ENCODE data around the gene SMYD2. TPM values are rescaled to one million over a fixed set of nuclear protein-coding genes. Genes with fewer than 3 reads are reported as not detected.

The SMYD2 gene
- total RNA-seq, 1 donor from 2014 or later = 41.6 TPM

GRCh38 chr1:214317300-214317699 is 36.3 kb downstream of the SMYD2 start:
- Histone ChIP-seq H3K27ac (no peak overlapping the region), H3K27me3 (ENCODE audit: low read depth) (no peaks in the 10 kb centered on the region), H3K9me3 (no peaks in the 10 kb centered on the region), H3K36me3 (peaks cover 23% of the 10 kb centered on the region), H3K4me3 (no peak overlapping the region), H3K4me1 (no peaks in the 10 kb centered on the region)
- TF ChIP-seq CTCF (IDR thresholded peaks at IDR 0.05) = no peak
- DNase-seq = no peak
- ATAC-seq = no peak
- intact Hi-C loops (cut with DNase I) = no loop called here

- peaks cover 23% of the 10 kb centered on the region for H3K36me3 ChIP-seq
- DNase-seq = no peak
- no peak overlapping the region for H3K4me3 ChIP-seq
- no peaks in the 10 kb centered on the region for H3K27me3 ChIP-seq (ENCODE audit: low read depth)
- TF ChIP-seq CTCF (IDR thresholded peaks at IDR 0.05) = no peak
- no peaks in the 10 kb centered on the region for H3K9me3 ChIP-seq
- intact Hi-C loops (cut with DNase I) = no loop called here
- H3K4me1 ChIP-seq = no peaks in the 10 kb centered on the region
- H3K27ac ChIP-seq = no peak overlapping the region
- no peak for ATAC-seq
These were observed 36.8 kb downstream of the SMYD2 start for GRCh38 chr1:214317734-214318133.

DNA sequence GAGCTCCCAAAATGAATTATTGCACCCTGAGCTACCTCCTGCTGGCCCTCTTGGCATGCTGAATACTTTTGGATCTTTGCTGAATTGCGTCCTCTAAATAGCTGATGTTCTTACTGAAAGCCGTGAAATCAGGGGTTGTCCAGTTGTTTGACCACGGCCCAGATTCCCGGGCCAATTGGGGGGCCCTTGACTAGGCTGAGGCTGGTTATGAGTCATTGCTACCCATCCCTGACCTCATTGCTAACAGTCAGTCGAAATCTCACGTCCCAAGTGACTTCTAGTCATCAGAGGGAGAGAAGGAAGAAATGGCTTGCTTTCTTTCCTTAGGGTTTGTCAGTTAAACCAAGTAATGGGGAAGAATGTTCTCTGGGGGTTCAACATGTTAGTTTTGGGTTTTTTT is 37.4 kb downstream of the SMYD2 start:
- no peaks in the 10 kb centered on the region for H3K4me1 ChIP-seq
- no peak for TF ChIP-seq CTCF (IDR thresholded peaks at IDR 0.05)
- no peak overlapping the region for H3K4me3 ChIP-seq
- intact Hi-C loops (cut with DNase I) = no loop called here
- ATAC-seq (no peak), DNase-seq (no peak)
- H3K27ac ChIP-seq = no peak overlapping the region
- peaks cover 23% of the 10 kb centered on the region for H3K36me3 ChIP-seq
- no peaks in the 10 kb centered on the region for H3K27me3 ChIP-seq (ENCODE audit: low read depth)
- H3K9me3 ChIP-seq = no peaks in the 10 kb centered on the region

GRCh38 chr1:214318956-214319736 is 38.2 kb downstream of the SMYD2 start:
- TF ChIP-seq CTCF (IDR thresholded peaks at IDR 0.05) = no peak
- Histone ChIP-seq H3K36me3 (peaks cover 23% of the 10 kb centered on the region), H3K9me3 (no peaks in the 10 kb centered on the region), H3K4me3 (no peak overlapping the region), H3K4me1 (no peaks in the 10 kb centered on the region), H3K27ac (no peak overlapping the region), H3K27me3 (ENCODE audit: low read depth) (no peaks in the 10 kb centered on the region)
- intact Hi-C loops (cut with DNase I) = no loop called here
- ATAC-seq (no peak), DNase-seq (no peak)

DNA sequence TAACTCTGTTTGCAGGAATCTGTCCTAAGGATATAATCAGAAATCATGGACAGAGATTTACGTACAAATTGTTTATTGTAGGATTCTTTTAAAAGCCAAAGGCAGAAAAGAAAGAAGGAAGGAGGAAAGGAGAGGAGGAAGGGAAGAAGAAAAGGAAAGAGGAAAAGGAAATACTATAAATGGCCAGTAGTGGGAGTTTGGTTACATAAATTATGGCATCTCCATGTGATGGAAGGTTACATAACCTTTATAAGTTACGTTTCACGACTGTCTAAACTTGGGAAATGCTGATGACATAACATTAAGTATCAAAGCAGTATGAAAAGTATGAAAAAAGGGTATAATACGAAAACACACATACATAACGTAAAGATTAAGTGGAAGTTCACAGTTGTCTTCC is 39.0 kb downstream of the SMYD2 start:
- Histone ChIP-seq H3K27me3 (ENCODE audit: low read depth) (no peaks in the 10 kb centered on the region), H3K9me3 (no peaks in the 10 kb centered on the region), H3K36me3 (peaks cover 20% of the 10 kb centered on the region), H3K4me1 (no peaks in the 10 kb centered on the region), H3K4me3 (no peak overlapping the region), H3K27ac (no peak overlapping the region)
- ATAC-seq (no peak), DNase-seq (no peak)
- TF ChIP-seq CTCF (IDR thresholded peaks at IDR 0.05) = peak; percentile 13
- intact Hi-C loops (cut with DNase I) = no loop called here

Data from lower lobe of right lung (tissue), 2 donors.